Measurements from ENCODE around the gene PLXDC1. TPM values are rescaled to one million over a fixed set of nuclear protein-coding genes. Genes with fewer than 3 reads are reported as not detected.

Gene PLXDC1
- 10 to 100 TPM in 3 of 4 donors, 1 to 10 TPM in 1; 3.3 to 45.1 (median 21.5) TPM for total RNA-seq

DNA sequence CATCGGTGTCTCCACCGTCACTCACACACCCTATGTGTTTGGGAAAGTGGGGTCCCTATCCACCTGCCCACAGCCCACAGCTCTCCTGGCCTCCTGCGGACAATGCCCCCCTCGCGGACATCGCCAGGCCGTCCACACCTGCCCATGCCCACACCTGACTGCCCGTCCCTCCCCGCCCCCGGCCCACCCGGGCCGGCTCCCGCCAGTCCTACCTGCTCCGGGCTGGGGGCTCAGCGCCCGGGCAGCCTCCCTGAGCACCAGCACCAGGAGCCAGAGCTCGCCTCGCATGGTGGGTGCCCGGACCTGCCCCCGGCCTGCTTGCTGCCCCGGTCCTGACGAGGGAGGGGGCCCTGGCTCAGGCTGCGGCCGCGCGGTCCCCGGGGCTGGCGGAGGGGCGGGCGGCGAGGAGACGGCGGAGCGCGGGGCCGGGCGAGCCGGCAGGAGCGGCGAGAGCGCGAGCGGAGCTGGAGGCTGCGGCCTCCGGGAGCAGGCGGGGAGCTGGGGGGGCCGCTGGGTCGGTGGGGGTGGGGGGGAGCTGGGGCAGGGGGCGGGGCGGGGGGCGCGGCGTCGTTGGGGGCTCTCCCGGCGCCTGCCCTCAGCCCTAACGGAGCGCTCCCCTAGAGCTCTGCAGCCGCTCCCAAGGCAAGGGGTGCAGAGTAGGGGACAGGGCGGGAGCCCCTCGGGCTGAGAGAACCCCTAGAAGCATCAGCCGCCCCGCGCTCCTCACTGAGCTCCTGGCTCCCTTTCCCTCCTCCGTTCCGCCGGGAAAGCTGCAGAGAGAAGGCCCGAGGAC lies at the start of gene PLXDC1:
Gene PLXDC1, minus strand, starts transcription at position 488 of the 793 bp plus-strand sequence. Its CDS starts 200 bp downstream, at position 288.
- H3K4me3 ChIP-seq: peak within 1 kb of the TSS; percentile 87 to 92
- DNase-seq: peak in 1 of 2 donors; percentile 40
- no peaks in the 10 kb centered on the region for H3K27me3 ChIP-seq
- intact Hi-C loops (cut with DNase I; ENCODE audit: low total_unique reads): no loop called here
- no peaks in the 10 kb centered on the region for H3K36me3 ChIP-seq
- TF ChIP-seq, protein P1, sequence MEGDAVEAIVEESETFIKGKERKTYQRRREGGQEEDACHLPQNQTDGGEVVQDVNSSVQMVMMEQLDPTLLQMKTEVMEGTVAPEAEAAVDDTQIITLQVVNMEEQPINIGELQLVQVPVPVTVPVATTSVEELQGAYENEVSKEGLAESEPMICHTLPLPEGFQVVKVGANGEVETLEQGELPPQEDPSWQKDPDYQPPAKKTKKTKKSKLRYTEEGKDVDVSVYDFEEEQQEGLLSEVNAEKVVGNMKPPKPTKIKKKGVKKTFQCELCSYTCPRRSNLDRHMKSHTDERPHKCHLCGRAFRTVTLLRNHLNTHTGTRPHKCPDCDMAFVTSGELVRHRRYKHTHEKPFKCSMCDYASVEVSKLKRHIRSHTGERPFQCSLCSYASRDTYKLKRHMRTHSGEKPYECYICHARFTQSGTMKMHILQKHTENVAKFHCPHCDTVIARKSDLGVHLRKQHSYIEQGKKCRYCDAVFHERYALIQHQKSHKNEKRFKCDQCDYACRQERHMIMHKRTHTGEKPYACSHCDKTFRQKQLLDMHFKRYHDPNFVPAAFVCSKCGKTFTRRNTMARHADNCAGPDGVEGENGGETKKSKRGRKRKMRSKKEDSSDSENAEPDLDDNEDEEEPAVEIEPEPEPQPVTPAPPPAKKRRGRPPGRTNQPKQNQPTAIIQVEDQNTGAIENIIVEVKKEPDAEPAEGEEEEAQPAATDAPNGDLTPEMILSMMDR (IDR thresholded peaks at IDR 0.05): no peak
- no peak for TF ChIP-seq POLR2A (IDR thresholded peaks at IDR 0.05)
- H3K4me1 ChIP-seq: no peaks in the 10 kb centered on the region
- H3K9me3 ChIP-seq: no peaks in the 10 kb centered on the region
- H3K27ac ChIP-seq: peak within 1 kb of the TSS; percentile 96 to 99

DNA sequence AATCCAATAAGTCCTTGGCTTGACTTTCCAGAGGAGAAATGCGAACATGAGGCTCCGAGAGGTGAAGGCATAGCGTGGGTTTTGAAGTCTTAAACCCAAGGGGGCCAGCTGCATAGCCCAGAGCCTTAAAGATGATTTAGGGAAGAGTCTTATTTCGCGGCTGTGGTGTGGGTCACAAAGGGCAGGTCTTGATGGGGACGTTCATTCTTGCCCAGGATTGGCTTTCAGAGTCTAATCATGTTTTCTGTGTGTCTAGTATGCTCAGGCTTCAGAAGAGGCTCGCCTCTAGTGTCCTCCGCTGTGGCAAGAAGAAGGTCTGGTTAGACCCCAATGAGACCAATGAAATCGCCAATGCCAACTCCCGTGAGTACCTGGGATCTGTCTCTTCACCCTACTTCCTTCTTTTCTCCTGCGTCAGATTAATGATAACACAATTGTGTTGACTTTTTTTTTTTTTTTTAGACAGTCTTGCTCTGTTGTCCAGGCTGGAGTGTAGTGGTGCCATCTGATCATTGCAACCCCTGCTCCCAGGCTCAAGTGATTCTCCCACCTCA lies 49.6 kb upstream of the PLXDC1 start:
- peaks cover 13 to 26% of the 10 kb centered on the region in 2 donors for H3K4me1 ChIP-seq
- H3K36me3 ChIP-seq: no peaks in the 10 kb centered on the region
- no peaks in the 10 kb centered on the region for H3K27me3 ChIP-seq
- peak overlapping the region; percentile 91 to 99 for H3K27ac ChIP-seq
- DNase-seq: no peak
- TF ChIP-seq, protein P1 (IDR thresholded peaks at IDR 0.05): no peak
- intact Hi-C loops (cut with DNase I; ENCODE audit: low total_unique reads): no loop called here
- H3K9me3 ChIP-seq: no peaks in the 10 kb centered on the region
- peak overlapping the region; percentile 89 to 92 for H3K4me3 ChIP-seq

DNA sequence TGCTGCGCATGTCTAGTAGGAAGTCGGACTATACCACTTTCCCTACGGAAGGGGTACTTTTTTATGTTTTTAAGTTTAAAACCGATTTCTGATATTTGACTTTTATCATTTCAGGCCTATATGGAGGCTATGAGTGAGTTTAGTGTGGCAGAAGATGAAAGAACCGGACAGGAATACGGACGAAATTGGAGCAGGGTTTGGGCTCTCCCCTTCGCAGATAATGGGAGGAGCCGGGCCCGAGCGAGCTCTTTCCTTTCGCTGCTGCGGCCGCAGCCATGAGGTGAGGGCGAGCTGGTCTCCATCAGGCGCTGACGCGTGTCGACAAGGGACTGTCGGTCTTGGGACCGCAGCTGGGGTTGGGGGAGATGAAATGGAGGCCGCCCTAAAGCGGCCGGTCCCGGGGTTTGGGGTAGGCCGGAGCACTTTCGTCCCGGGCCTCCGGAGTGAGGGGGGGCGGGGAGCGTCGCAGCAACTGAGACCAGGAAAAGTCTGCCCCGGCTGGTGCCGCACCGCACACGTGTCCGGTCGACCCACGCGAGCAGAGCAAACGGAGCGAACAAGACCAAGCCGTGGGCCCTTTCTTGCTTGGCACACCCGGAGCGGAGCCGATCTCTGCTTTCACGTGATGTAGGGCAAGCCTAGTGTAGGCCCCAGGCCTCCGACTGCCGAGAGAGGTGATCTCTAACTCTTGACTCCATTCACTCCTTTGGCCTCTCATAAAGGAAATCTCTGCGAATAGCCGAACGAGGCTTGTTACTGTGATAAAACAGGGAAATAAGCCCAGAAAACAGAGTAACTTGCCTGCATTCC lies 48.8 kb upstream of the PLXDC1 start, which contains the start of gene RPL19:
Gene RPL19, plus strand, starts transcription at position 214 of the 810 bp plus-strand sequence. Its CDS starts 62 bp downstream, at position 276.
- TF ChIP-seq, protein P1 (IDR thresholded peaks at IDR 0.05): peak in 1 of 4 experiments; percentile 5
- peak; percentile 25 to 50 for TF ChIP-seq POLR2A (IDR thresholded peaks at IDR 0.05)
- Histone ChIP-seq H3K4me1 (peaks cover 13 to 33% of the 10 kb centered on the region in 2 donors), H3K27ac (peak within 1 kb of the TSS; percentile 91 to 99), H3K27me3 (no peaks in the 10 kb centered on the region), H3K4me3 (peak within 1 kb of the TSS; percentile 89 to 92), H3K36me3 (no peaks in the 10 kb centered on the region), H3K9me3 (no peaks in the 10 kb centered on the region)
- DNase-seq: peak; percentile 72 to 73
- intact Hi-C loops (cut with DNase I; ENCODE audit: low total_unique reads): no loop called here

DNA sequence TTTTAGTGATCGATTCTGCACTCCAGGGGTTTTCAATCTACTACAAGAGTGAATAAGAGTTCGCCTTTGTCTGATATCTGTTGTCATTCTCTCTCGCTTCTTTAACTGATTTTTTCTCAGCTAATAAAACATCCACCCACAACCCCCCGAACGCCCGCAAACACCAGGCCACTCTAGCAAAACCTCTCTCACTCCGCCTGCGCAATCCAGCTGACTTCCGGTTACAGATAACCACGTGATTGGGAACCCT lies 48.3 kb upstream of the PLXDC1 start:
- peak overlapping the region; percentile 89 to 92 for H3K4me3 ChIP-seq
- peaks cover 13 to 36% of the 10 kb centered on the region in 2 donors for H3K4me1 ChIP-seq
- peak; percentile 85 to 94 for DNase-seq
- TF ChIP-seq, protein P1 (IDR thresholded peaks at IDR 0.05): no peak
- peak in 1 of 2 donors; percentile 46 for TF ChIP-seq POLR2A (IDR thresholded peaks at IDR 0.05)
- H3K27me3 ChIP-seq: no peaks in the 10 kb centered on the region
- peak overlapping the region; percentile 91 to 99 for H3K27ac ChIP-seq
- no peaks in the 10 kb centered on the region for H3K36me3 ChIP-seq
- intact Hi-C loops (cut with DNase I; ENCODE audit: low total_unique reads): no loop called here
- no peaks in the 10 kb centered on the region for H3K9me3 ChIP-seq

Measured in uterus (tissue), 4 donors.